K562 (cell line): ENCODE data around the gene RPS6KA2. TPM values are rescaled to one million over a fixed set of nuclear protein-coding genes. Genes with fewer than 3 reads are reported as not detected.

ENCODE experiments used
- CAMTA2 ChIP-seq: fragments of 250-450 bp; sonication (Bioruptor Pico); conservative IDR thresholded peaks from 2 replicates; pipeline ENCODE4 v1.5.1; 2022
- CBFB ChIP-seq: sonication (generic); formaldehyde crosslinking; IDR thresholded peaks from 2 replicates; pipeline ENCODE4 v1.4.0; 2020; ENCODE audit warnings: mild to moderate bottlenecking, missing genetic modification reagents
- EGR1 ChIP-seq: fragments of 450-650 bp; conservative IDR thresholded peaks from 2 replicates; pipeline ENCODE4 v1.6.1; 2017; ENCODE audit warnings: mild to moderate bottlenecking
- NCOR1 ChIP-seq: fragments of 450-650 bp; IDR thresholded peaks from 2 replicates; pipeline ENCODE4 v1.6.1; 2016; ENCODE audit warnings: mild to moderate bottlenecking, moderate library complexity
- RBBP5 ChIP-seq: fragments of 200-600 bp; sonication (generic); IDR thresholded peaks from 2 replicates; pipeline ENCODE4 v1.6.1; 2012; ENCODE audit warnings: borderline replicate concordance, mild to moderate bottlenecking, low read length, control low read depth, inconsistent platforms; ENCODE audit not compliant: insufficient read depth, poor library complexity, severe bottlenecking
- TRIM24 ChIP-seq, 2 experiments: fragments of 450-650 bp; IDR thresholded peaks; 2 replicates each; pipeline ENCODE4 v1.6.1; 2016
- ZNF518B ChIP-seq: fragments of 250-450 bp; sonication (Bioruptor Pico); IDR thresholded peaks from 2 replicates; pipeline ENCODE4 v1.5.0; 2021; ENCODE audit warnings: mild to moderate bottlenecking, moderate library complexity
- polyA plus RNA-seq, 8 experiments: library from polyadenylated mRNA; depleted of rRNA in 4 of 8; stranded (reverse) in 5 of 8; unstranded in 3 of 8; fragments of >200 nt; fragmentation: Nextera tagmentation in 2 of 8; fragmentation: Illumina TruSeq in 1 of 8; extraction: Ambion mirVana in 2 of 8; extraction: Trizol in 1 of 8; gene quantifications; 2 replicates each; pipeline versions ENCODE4 v1.2.1 to v1.2.3, GENCODE V29; 2011 to 2014; ENCODE audit warnings: inconsistent platforms in 1 of 8, missing spikeins in 1 of 8
- total RNA-seq, 7 experiments: library from RNA; depleted of rRNA in 6 of 7; stranded (reverse); fragments of >200 nt in 6 of 7; fragmentation: Illumina TruSeq in 2 of 7; extraction: Trizol in 2 of 7; gene quantifications; 2 replicates each; pipeline versions ENCODE4 v1.2.1 to v1.2.3, GENCODE V29; 2011 to 2021; ENCODE audit warnings: low replicate concordance in 1 of 7
- TF ChIP-seq, protein P1 (sequence below): fragments of 450-650 bp; formaldehyde crosslinking; IDR thresholded peaks from 2 replicates; pipeline ENCODE4 v1.4.0; 2020; ENCODE audit warnings: mild to moderate bottlenecking

Gene RPS6KA2
- total and polyA plus RNA-seq, 9 of the 15 experiments (the other 6 are each of a cell fraction or from before 2014, with no cell fraction given): 0.29 to 1.00 (median 0.53) TPM

- TF ChIP-seq EGR1: no peak
- TF ChIP-seq, protein P1, sequence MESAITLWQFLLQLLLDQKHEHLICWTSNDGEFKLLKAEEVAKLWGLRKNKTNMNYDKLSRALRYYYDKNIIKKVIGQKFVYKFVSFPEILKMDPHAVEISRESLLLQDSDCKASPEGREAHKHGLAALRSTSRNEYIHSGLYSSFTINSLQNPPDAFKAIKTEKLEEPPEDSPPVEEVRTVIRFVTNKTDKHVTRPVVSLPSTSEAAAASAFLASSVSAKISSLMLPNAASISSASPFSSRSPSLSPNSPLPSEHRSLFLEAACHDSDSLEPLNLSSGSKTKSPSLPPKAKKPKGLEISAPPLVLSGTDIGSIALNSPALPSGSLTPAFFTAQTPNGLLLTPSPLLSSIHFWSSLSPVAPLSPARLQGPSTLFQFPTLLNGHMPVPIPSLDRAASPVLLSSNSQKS (CRISPR knock-in tag): no peak
- no peak for TF ChIP-seq NCOR1
- TF ChIP-seq CAMTA2 (CRISPR knock-in tag): no peak
- no peak for TF ChIP-seq CBFB (CRISPR knock-in tag)
- TF ChIP-seq ZNF518B (CRISPR knock-in tag): no peak
- TF ChIP-seq RBBP5: no peak
- TF ChIP-seq TRIM24 (IDR thresholded peaks at IDR 0.05): no peak
These were observed 42.9 kb downstream of the RPS6KA2 start (continued) for GRCh38 chr6:166584155-166584554.
